ENCODE results near the gene ITPRIPL2. TPM values are rescaled to one million over a fixed set of nuclear protein-coding genes. Genes with fewer than 3 reads are reported as not detected.

The ITPRIPL2 gene
- total and polyA plus RNA-seq, 2 of the 4 experiments (the other 2 are of a cell fraction), result 9.2 to 11.1 TPM

DNA sequence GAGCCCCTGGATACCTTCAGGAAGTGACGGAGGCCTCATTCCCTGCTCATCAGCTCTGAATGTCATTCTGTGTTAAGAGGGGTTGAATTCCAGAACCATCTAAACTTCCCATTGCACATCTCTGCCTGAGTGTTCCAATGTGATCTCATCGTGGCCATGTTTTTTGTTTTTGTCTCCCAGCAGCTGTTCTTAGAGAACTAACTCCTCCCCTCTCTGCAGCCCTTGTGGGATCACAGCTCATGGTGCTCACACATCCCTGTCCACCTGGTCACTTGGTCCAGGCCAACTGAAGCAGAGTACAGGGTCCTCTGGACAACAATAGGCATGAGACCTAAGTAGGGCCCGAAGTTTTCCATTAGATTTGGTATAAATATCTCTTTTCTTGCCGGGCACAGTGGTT is 48.3 kb downstream of the ITPRIPL2 start:
- no peaks in the 10 kb centered on the region for H3K36me3 ChIP-seq (ENCODE audit: control insufficient read depth, insufficient read depth, low read length)
- in situ Hi-C loops (cut with MboI; ENCODE audit: low sequenced_read_pairs) (no loop called here), intact Hi-C loops (cut with micrococcal nuclease) (no loop called here), dilution Hi-C loops (cut with HindIII; ENCODE audit: low sequenced_read_pairs, unreplicated experiment) (no loop called here)
- H3K18ac ChIP-seq (ENCODE audit: low read depth, low read length), result no peak overlapping the region
- no peak overlapping the region for H3K4me3 ChIP-seq (ENCODE audit: insufficient read depth, low read depth, low read length)
- no TSS peak for BruUV-seq (replicated peaks)
- H3K9ac ChIP-seq (ENCODE audit: low read depth, low read length), result no peak overlapping the region
- H2BK5ac ChIP-seq (ENCODE audit: low read depth, low read length, poor library complexity, severe bottlenecking), result no peak overlapping the region
- H4K91ac ChIP-seq (ENCODE audit: insufficient read depth, low read depth, low read length), result no peak overlapping the region
- no peak overlapping the region for H2AK5ac ChIP-seq (ENCODE audit: low read depth, low read length)
- H3K56ac ChIP-seq (ENCODE audit: extremely low read depth, insufficient read depth, low read length), result no peak overlapping the region
- no peaks in the 10 kb centered on the region for H3K9me1 ChIP-seq (ENCODE audit: insufficient read depth, low read length)
- no peak overlapping the region for H3K27ac ChIP-seq (ENCODE audit: insufficient read depth, low read length)
- peaks cover 13% of the 10 kb centered on the region for H3K27me3 ChIP-seq (ENCODE audit: control insufficient read depth, insufficient read depth, low read length)
- H3K23ac ChIP-seq (ENCODE audit: low read depth, low read length), result no peak overlapping the region
- no peak overlapping the region for H3K4ac ChIP-seq (ENCODE audit: low read depth, low read length)
- H2BK120ac ChIP-seq (ENCODE audit: low read depth, low read length), result no peak overlapping the region
- no peak overlapping the region for H4K5ac ChIP-seq (ENCODE audit: low read depth, low read length)
- no peaks in the 10 kb centered on the region; the same call in 1 of the 2 replicates for H3K9me3 ChIP-seq (ENCODE audit: control insufficient read depth, insufficient read depth, low read length)
- WGBS, 2 experiments (ENCODE audit: extremely low coverage in 2 of 2, insufficient read length in 1 of 2), result no CpG with 5 or more reads among the region's 4 CpGs
- H2AFZ ChIP-seq (replicated peaks; ENCODE audit: low read length, poor library complexity), result no peak overlapping the region
- TF ChIP-seq CHD1 (IDR thresholded peaks at IDR 0.05; ENCODE audit: low read depth, low read length), result no peak
- TF ChIP-seq BHLHE40 (IDR thresholded peaks at IDR 0.05; ENCODE audit: low read depth, low read length), result no peak
- no peak for TF ChIP-seq SMC3 (IDR thresholded peaks at IDR 0.05; ENCODE audit: low read depth, low read length)
- TF ChIP-seq, protein P1, sequence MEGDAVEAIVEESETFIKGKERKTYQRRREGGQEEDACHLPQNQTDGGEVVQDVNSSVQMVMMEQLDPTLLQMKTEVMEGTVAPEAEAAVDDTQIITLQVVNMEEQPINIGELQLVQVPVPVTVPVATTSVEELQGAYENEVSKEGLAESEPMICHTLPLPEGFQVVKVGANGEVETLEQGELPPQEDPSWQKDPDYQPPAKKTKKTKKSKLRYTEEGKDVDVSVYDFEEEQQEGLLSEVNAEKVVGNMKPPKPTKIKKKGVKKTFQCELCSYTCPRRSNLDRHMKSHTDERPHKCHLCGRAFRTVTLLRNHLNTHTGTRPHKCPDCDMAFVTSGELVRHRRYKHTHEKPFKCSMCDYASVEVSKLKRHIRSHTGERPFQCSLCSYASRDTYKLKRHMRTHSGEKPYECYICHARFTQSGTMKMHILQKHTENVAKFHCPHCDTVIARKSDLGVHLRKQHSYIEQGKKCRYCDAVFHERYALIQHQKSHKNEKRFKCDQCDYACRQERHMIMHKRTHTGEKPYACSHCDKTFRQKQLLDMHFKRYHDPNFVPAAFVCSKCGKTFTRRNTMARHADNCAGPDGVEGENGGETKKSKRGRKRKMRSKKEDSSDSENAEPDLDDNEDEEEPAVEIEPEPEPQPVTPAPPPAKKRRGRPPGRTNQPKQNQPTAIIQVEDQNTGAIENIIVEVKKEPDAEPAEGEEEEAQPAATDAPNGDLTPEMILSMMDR (conservative IDR thresholded peaks at IDR 0.05; ENCODE audit: low read depth, low read length), result no peak
- TF ChIP-seq POLR2A (IDR thresholded peaks at IDR 0.05; ENCODE audit: low read depth, low read length), result no peak
- TF ChIP-seq MAZ (IDR thresholded peaks at IDR 0.05; ENCODE audit: borderline replicate concordance, low read depth, low read length), result no peak
- TF ChIP-seq NFE2L2 (IDR thresholded peaks at IDR 0.05; ENCODE audit: low read depth, low read length), result no peak
- TF ChIP-seq, protein P2, sequence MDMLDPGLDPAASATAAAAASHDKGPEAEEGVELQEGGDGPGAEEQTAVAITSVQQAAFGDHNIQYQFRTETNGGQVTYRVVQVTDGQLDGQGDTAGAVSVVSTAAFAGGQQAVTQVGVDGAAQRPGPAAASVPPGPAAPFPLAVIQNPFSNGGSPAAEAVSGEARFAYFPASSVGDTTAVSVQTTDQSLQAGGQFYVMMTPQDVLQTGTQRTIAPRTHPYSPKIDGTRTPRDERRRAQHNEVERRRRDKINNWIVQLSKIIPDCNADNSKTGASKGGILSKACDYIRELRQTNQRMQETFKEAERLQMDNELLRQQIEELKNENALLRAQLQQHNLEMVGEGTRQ (IDR thresholded peaks at IDR 0.05; ENCODE audit: low read depth, low read length), result no peak
- TF ChIP-seq RFX5 (IDR thresholded peaks at IDR 0.05; ENCODE audit: low read depth, low read length), result no peak
- no peak for TF ChIP-seq MAFK (IDR thresholded peaks at IDR 0.05; ENCODE audit: low read depth, low read length)
- no peak for TF ChIP-seq RAD21 (IDR thresholded peaks at IDR 0.05; ENCODE audit: low read length)
- no peak for TF ChIP-seq MXI1 (IDR thresholded peaks at IDR 0.05; ENCODE audit: borderline replicate concordance, low read depth, low read length)
- TF ChIP-seq RCOR1 (IDR thresholded peaks at IDR 0.05; ENCODE audit: insufficient replicate concordance, low read length), result no peak
- TF ChIP-seq CEBPB (IDR thresholded peaks at IDR 0.05; ENCODE audit: low read depth, low read length), result no peak
- no peak for TF ChIP-seq FOS (IDR thresholded peaks at IDR 0.05; ENCODE audit: low read depth, low read length)
- TF ChIP-seq, protein P3, sequence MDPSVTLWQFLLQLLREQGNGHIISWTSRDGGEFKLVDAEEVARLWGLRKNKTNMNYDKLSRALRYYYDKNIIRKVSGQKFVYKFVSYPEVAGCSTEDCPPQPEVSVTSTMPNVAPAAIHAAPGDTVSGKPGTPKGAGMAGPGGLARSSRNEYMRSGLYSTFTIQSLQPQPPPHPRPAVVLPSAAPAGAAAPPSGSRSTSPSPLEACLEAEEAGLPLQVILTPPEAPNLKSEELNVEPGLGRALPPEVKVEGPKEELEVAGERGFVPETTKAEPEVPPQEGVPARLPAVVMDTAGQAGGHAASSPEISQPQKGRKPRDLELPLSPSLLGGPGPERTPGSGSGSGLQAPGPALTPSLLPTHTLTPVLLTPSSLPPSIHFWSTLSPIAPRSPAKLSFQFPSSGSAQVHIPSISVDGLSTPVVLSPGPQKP (IDR thresholded peaks at IDR 0.05; ENCODE audit: borderline replicate concordance, low read depth, low read length), result no peak
- no peak overlapping the region for H3K14ac ChIP-seq (replicated peaks; ENCODE audit: low read depth, low read length)
- POLR2A ChIA-PET (ENCODE audit: unreplicated experiment), result no interaction called here
- H3K79me1 ChIP-seq (ENCODE audit: low read depth in 1 of 2, low read length in 2 of 2), result no peaks in the 10 kb centered on the region
- ATAC-seq (ENCODE audit: low read depth), result no peak
- H2AK9ac ChIP-seq (replicated peaks; ENCODE audit: low read depth, low read length, poor library complexity), result no peak overlapping the region
- H3K4me1 ChIP-seq (ENCODE audit: control insufficient read depth, insufficient read depth, low read length), result no peaks in the 10 kb centered on the region
- H3K4me2 ChIP-seq (ENCODE audit: low read depth, low read length), result no peak overlapping the region
- H4K8ac ChIP-seq (ENCODE audit: low read depth in 2 of 2, low read length in 2 of 2), result no peak overlapping the region
- no peak overlapping the region for H2BK20ac ChIP-seq (ENCODE audit: low read depth, low read length)
- CTCF ChIA-PET, result interaction anchor here (0.6 kb wide), 2 partner anchors 17 to 53 kb away, joined by 3 to 4 read pairs; no protein-coding TSS in a partner anchor
- no peak overlapping the region for H2BK15ac ChIP-seq (ENCODE audit: low read depth, low read length)
- no peaks in the 10 kb centered on the region for H4K20me1 ChIP-seq (ENCODE audit: insufficient read depth, low read length)
- DNase-seq, result peak; percentile 17
